HG03520 (cell line): ENCODE data around the gene GPAT2.
"Not testable (repeated sequence)": the region's sequence is repeated elsewhere in the genome, so short reads cannot be mapped to it uniquely, and the experiment has no call there.

ENCODE experiments used
- ATAC-seq: cut with Tn5 transposase; IDR thresholded peaks from one replicate; pipeline ENCODE4 v1.9.1; 2021; ENCODE audit warnings: mild to moderate bottlenecking, moderate library complexity; ENCODE audit not compliant: unreplicated experiment

Gene GPAT2

GRCh38 chr2:96024336-96025193, 10.2 kb downstream of the GPAT2 start:
- ATAC-seq, result no peak

- not testable (repeated sequence) for ATAC-seq
These were observed 11.0 kb downstream of the GPAT2 start for GRCh38 chr2:96023701-96024100.

- ATAC-seq, result peak; percentile 75
These were observed 11.8 kb downstream of the GPAT2 start for GRCh38 chr2:96022701-96023447.

- not testable (repeated sequence) for ATAC-seq
These were observed 12.6 kb downstream of the GPAT2 start for GRCh38 chr2:96022126-96022525.

GRCh38 chr2:96021142-96021541, 13.6 kb downstream of the GPAT2 start:
- ATAC-seq, result not testable (repeated sequence)

- ATAC-seq, result not testable (repeated sequence)
These were observed 14.7 kb downstream of the GPAT2 start for GRCh38 chr2:96019909-96020590.

GRCh38 chr2:96016321-96016720, 18.4 kb downstream of the GPAT2 start:
- not testable (repeated sequence) for ATAC-seq

- ATAC-seq, result not testable (repeated sequence)
These were observed 21.9 kb downstream of the GPAT2 start for GRCh38 chr2:96012792-96013264.

GRCh38 chr2:96012086-96012791, 22.5 kb downstream of the GPAT2 start:
- ATAC-seq, result not testable (repeated sequence)

GRCh38 chr2:96011129-96011455, 23.6 kb downstream of the GPAT2 start:
- ATAC-seq, result peak; percentile 9

- peak; percentile 97 for ATAC-seq
These were observed 24.2 kb downstream of the GPAT2 start for GRCh38 chr2:96010320-96011128.

- not testable (repeated sequence) for ATAC-seq
These were observed 24.9 kb downstream of the GPAT2 start for GRCh38 chr2:96009833-96010232.

GRCh38 chr2:96008051-96008450, 26.7 kb downstream of the GPAT2 start:
- not testable (repeated sequence) for ATAC-seq

GRCh38 chr2:96006248-96006647, 28.5 kb downstream of the GPAT2 start:
- not testable (repeated sequence) for ATAC-seq

GRCh38 chr2:95992520-95993272, 42.0 kb downstream of the GPAT2 start:
- peak; percentile 39 for ATAC-seq

GRCh38 chr2:95992102-95992501, 42.6 kb downstream of the GPAT2 start:
- peak; percentile 39 for ATAC-seq

GRCh38 chr2:95991351-95992094, 43.2 kb downstream of the GPAT2 start, which contains the start of gene ANKRD36C:
TSS of gene ANKRD36C (minus strand) at chr2:95991824. CDS start at chr2:95991708, 116 bp downstream.
- ATAC-seq, result peak; percentile 89

GRCh38 chr2:95990884-95991283, 43.8 kb downstream of the GPAT2 start:
- ATAC-seq, result not testable (repeated sequence)
